Esophagus squamous epithelium (tissue), 5 donors: ENCODE measurements around the gene ETV7. TPM values are rescaled to one million over a fixed set of nuclear protein-coding genes. Genes with fewer than 3 reads are reported as not detected.

Experiments
- DNase-seq: peaks from one replicate; lab custom pipeline; 2025; lab: John Stamatoyannopoulos, UW
- H3K27ac ChIP-seq, 4 donors: fragments of 200-600 bp; sonication (generic); one replicate each; pipeline ENCODE4 v1.5.1; 2016 to 2019; ENCODE audit warnings: mild to moderate bottlenecking in 1 of 4
- H3K27me3 ChIP-seq, 4 donors: fragments of 200-600 bp; sonication (generic); 1 replicate in 3 of 4; 2 replicates in 1 of 4; pipeline versions ENCODE4 v1.5.1 to v1.6.0; 2017 to 2021; ENCODE audit warnings: antibody characterized with exemption in 1 of 4
- H3K36me3 ChIP-seq, 3 donors: fragments of 200-600 bp; sonication (generic); one replicate each; pipeline ENCODE4 v1.5.1; 2016 to 2019
- H3K4me1 ChIP-seq, 3 donors: fragments of 200-600 bp; sonication (generic); one replicate each; pipeline ENCODE4 v1.5.1; 2017 to 2019
- H3K4me3 ChIP-seq, 4 donors: fragments of 200-600 bp; sonication (generic); 1 replicate in 3 of 4; 2 replicates in 1 of 4; pipeline ENCODE4 v1.5.1; 2016 to 2019; ENCODE audit warnings: mild to moderate bottlenecking in 2 of 4, moderate library complexity in 1 of 4
- H3K9me3 ChIP-seq, 3 donors: fragments of 200-600 bp; sonication (generic); one replicate each; pipeline ENCODE4 v1.5.1; 2016 to 2019
- POLR2A ChIP-seq, 4 donors: fragments of 450-650 bp; IDR thresholded peaks; one replicate each; pipeline ENCODE4 v1.6.1; 2017; ENCODE audit warnings: antibody characterized with exemption in 4 of 4, mild to moderate bottlenecking in 4 of 4, moderate library complexity in 3 of 4
- WGBS, 2 donors: methylation state at CpG; one replicate each; pipeline ENCODE4 v1.1.5; 2018; 5-methylcytosine and 5-hydroxymethylcytosine counted together
- intact Hi-C: fragments of 100-400 bp; cut with DNase I; formaldehyde crosslinking; loops from one replicate; pipeline ENCODE4 v1.15.0; 2022
- total RNA-seq, 4 donors: library from RNA; depleted of rRNA; stranded (reverse); fragments of >200 nt; gene quantifications; one replicate each; pipeline ENCODE4 v1.1.0, GENCODE V29; 2016
- TF ChIP-seq, protein P1 (sequence below), 6 experiments: fragments of 450-650 bp in 4 of 6; fragments of 200-600 bp in 2 of 6; sonication (generic) in 2 of 6; IDR thresholded peaks; one replicate each; pipeline ENCODE4 v1.5.1; 2016 to 2019; ENCODE audit warnings: antibody characterized with exemption in 6 of 6, mild to moderate bottlenecking in 4 of 6, moderate library complexity in 4 of 6
- donor health status: DM: yes; HTN: yes; CAD: no.

Gene ETV7
- total RNA-seq, 4 donors from 2014 or later, result 1.3 to 7.3 (median 2.3) TPM

DNA sequence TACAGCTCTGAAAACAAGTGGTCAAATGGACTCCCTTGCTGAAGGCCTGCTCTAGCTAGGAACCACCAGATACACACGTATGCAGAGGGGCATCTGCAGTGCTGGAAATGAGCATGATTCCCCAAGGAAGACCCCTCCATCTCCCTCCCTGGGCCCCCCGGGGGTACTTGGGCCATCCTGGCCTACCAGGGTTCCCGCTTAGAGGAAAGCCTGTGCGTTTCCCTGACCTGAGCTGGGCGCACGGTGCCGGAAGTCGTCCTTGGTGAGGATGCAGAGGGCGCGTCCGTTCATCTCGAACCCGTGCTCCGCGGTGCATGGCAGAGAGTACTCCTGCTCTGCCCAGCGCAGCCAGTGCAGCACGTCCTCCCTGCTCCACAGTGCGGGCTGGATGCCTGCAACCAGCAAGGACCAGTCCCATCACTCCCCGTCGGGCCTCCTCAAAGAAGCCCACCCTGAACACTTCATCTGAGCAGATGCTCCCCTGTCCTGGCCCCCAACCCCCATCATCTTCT, 11.8 kb downstream of the ETV7 start:
- WGBS, 2 donors, result 92 to 97% methylated on average over 18 to 20 of the region's 20 CpGs
- H3K4me1 ChIP-seq, result peaks cover 0 to 24% (median 0%) of the 10 kb centered on the region in 3 donors
- intact Hi-C loops, result no loop called here
- no peaks in the 10 kb centered on the region for H3K9me3 ChIP-seq
- no peak for TF ChIP-seq POLR2A (IDR thresholded peaks at IDR 0.05)
- H3K27ac ChIP-seq, result no peak overlapping the region
- H3K36me3 ChIP-seq, result no peaks in the 10 kb centered on the region
- no peak overlapping the region for H3K4me3 ChIP-seq
- H3K27me3 ChIP-seq, result no peaks in the 10 kb centered on the region
- no peak for DNase-seq

DNA sequence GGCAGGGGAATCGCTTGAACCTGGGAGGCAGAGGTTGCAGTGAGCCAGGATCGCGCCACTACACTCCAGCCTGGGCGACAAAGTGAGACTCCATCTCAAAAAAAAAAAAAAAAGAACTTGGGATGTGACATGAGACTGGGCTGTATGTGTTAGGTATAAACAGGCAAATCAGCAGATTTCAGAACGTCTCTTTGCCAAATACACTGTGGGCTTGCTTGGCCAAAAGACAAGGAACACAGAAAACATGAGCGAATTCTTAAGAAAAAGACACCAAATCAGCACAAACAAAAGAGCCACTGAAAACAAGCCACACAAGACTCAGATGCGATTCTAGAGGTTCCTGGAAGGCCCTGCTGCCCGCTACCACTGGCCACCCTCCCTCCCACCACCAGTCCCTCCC, 12.5 kb downstream of the ETV7 start:
- Histone ChIP-seq H3K4me1 (peaks cover 0 to 24% (median 0%) of the 10 kb centered on the region in 3 donors), H3K27me3 (no peaks in the 10 kb centered on the region), H3K9me3 (no peaks in the 10 kb centered on the region), H3K4me3 (no peak overlapping the region), H3K36me3 (no peaks in the 10 kb centered on the region), H3K27ac (no peak overlapping the region)
- TF ChIP-seq POLR2A (IDR thresholded peaks at IDR 0.05), result no peak
- TF ChIP-seq, protein P1, sequence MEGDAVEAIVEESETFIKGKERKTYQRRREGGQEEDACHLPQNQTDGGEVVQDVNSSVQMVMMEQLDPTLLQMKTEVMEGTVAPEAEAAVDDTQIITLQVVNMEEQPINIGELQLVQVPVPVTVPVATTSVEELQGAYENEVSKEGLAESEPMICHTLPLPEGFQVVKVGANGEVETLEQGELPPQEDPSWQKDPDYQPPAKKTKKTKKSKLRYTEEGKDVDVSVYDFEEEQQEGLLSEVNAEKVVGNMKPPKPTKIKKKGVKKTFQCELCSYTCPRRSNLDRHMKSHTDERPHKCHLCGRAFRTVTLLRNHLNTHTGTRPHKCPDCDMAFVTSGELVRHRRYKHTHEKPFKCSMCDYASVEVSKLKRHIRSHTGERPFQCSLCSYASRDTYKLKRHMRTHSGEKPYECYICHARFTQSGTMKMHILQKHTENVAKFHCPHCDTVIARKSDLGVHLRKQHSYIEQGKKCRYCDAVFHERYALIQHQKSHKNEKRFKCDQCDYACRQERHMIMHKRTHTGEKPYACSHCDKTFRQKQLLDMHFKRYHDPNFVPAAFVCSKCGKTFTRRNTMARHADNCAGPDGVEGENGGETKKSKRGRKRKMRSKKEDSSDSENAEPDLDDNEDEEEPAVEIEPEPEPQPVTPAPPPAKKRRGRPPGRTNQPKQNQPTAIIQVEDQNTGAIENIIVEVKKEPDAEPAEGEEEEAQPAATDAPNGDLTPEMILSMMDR (IDR thresholded peaks at IDR 0.05), result no peak
- intact Hi-C loops, result no loop called here
- 79 to 88% methylated on average over 7 to 8 of the region's 8 CpGs for WGBS, 2 donors
- DNase-seq, result no peak

DNA sequence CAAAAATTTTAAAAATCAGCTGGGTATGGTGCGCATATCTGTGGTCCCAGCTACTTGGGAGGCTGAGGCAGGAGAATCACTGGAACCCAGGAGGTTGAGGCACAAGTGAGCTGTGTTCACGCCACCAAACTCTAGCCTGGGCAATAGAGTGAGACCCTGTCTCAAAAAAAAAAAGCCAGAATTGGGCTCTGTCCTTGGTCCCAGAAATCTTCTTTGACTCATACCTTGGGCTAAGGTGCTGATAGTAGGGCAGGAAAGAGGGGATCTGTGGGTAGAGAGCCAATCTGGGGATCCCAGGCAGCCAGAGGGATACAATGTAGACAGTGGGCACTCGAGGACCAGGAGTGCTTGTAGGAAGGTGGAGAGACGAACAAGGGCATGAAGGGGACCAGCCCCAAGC, 13.3 kb downstream of the ETV7 start:
- intact Hi-C loops, result no loop called here
- no peak for TF ChIP-seq POLR2A (IDR thresholded peaks at IDR 0.05)
- TF ChIP-seq, protein P1 (IDR thresholded peaks at IDR 0.05), result no peak
- WGBS, 2 donors, result 88 to 95% methylated on average over 3 to 4 of the region's 4 CpGs

DNA sequence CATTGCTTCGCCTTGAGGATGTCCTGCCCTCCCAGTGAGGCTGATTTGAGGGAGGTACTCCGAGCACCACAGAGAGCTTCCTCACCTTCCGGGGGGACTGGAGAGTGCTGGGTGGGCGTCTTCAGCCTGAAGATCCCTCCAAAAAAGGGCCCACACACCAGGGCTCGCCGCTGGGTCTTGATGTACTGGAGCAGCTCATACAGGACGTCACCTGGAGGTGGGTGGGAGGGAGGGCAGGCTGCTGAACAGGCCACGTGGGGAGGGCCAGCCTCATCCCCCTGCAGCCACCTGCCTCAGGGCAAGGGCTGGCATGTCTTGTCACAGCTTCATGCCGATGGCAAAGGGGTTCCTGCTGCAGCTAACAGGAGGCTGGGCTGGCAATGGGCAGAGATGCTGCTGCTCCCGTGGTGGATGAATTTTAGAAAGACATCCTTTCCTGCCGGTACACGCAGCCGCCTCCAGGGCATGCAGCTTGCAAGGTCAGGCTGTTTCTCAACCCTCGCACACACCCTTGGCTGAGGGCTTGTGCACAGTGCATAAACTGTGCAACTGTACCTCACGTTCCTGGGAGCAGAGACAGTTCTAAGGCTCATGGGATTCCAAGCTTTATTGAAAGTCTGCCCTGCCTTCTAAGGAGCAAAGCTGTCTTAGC, 14.0 kb downstream of the ETV7 start:
- no peak for TF ChIP-seq POLR2A (IDR thresholded peaks at IDR 0.05)
- TF ChIP-seq, protein P1 (IDR thresholded peaks at IDR 0.05), result no peak
- WGBS, 2 donors, result 42 to 48% methylated on average over 7 to 14 of the region's 15 CpGs
- Histone ChIP-seq H3K27me3 (no peaks in the 10 kb centered on the region), H3K4me3 (no peak overlapping the region), H3K36me3 (no peaks in the 10 kb centered on the region), H3K4me1 (peaks cover 0 to 24% (median 0%) of the 10 kb centered on the region in 3 donors), H3K27ac (no peak overlapping the region), H3K9me3 (no peaks in the 10 kb centered on the region)
- intact Hi-C loops, result no loop called here
- DNase-seq, result no peak

More for the DNA sequence above, 13.3 kb downstream of the ETV7 start:
- H3K27ac ChIP-seq, result no peak overlapping the region
- no peak overlapping the region for H3K4me3 ChIP-seq
- H3K9me3 ChIP-seq, result no peaks in the 10 kb centered on the region
- H3K4me1 ChIP-seq, result peaks cover 0 to 24% (median 0%) of the 10 kb centered on the region in 3 donors
- DNase-seq, result no peak
- H3K36me3 ChIP-seq, result no peaks in the 10 kb centered on the region
- no peaks in the 10 kb centered on the region for H3K27me3 ChIP-seq

DNA sequence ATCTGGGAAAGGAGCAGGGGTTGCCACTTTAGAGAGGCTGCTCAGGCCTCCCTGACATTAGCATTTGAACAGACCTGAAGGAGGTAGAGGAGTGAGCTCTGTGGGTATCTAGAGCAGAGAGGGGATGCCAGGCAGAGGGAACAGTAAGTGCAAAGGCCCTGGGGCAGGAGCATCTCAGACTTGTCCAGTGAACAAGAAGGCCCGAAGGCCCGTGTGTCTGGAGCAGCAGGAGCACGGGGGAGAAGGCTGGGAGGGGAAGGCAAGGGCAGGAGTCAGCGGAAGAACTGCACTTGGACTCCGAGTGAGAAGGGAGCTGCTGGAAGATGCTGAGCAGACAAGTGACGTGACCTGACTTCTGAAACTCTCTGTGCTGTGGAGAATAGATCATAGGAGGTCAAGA, 15.4 kb downstream of the ETV7 start:
- intact Hi-C loops, result no loop called here
- no peak for DNase-seq
- Histone ChIP-seq H3K9me3 (no peaks in the 10 kb centered on the region), H3K27me3 (no peaks in the 10 kb centered on the region), H3K4me3 (no peak overlapping the region), H3K36me3 (no peaks in the 10 kb centered on the region), H3K27ac (no peak overlapping the region), H3K4me1 (peaks cover 0 to 15% (median 0%) of the 10 kb centered on the region in 3 donors)
- WGBS, 2 donors, result 89 to 90% methylated on average over 6 of the region's 6 CpGs
- TF ChIP-seq, protein P1 (IDR thresholded peaks at IDR 0.05), result no peak
- TF ChIP-seq POLR2A (IDR thresholded peaks at IDR 0.05), result no peak
